LNCAP (cell line): ENCODE results near the gene PLD5.

Source experiments
- TF ChIP-seq, protein P1 (sequence below): fragments of 450-650 bp; IDR thresholded peaks from 2 replicates; pipeline ENCODE4 v1.5.1; 2017; ENCODE audit warnings: mild to moderate bottlenecking

Gene PLD5

GRCh38 chr1:242391896-242392295 is 132.6 kb downstream of the PLD5 start:
- TF ChIP-seq, protein P1, sequence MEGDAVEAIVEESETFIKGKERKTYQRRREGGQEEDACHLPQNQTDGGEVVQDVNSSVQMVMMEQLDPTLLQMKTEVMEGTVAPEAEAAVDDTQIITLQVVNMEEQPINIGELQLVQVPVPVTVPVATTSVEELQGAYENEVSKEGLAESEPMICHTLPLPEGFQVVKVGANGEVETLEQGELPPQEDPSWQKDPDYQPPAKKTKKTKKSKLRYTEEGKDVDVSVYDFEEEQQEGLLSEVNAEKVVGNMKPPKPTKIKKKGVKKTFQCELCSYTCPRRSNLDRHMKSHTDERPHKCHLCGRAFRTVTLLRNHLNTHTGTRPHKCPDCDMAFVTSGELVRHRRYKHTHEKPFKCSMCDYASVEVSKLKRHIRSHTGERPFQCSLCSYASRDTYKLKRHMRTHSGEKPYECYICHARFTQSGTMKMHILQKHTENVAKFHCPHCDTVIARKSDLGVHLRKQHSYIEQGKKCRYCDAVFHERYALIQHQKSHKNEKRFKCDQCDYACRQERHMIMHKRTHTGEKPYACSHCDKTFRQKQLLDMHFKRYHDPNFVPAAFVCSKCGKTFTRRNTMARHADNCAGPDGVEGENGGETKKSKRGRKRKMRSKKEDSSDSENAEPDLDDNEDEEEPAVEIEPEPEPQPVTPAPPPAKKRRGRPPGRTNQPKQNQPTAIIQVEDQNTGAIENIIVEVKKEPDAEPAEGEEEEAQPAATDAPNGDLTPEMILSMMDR: no peak

GRCh38 chr1:242349636-242350035 is 174.9 kb downstream of the PLD5 start:
- TF ChIP-seq, protein P1: no peak

- TF ChIP-seq, protein P1: no peak
Measured at GRCh38 chr1:242318140-242318539, 206.4 kb downstream of the PLD5 start.

DNA sequence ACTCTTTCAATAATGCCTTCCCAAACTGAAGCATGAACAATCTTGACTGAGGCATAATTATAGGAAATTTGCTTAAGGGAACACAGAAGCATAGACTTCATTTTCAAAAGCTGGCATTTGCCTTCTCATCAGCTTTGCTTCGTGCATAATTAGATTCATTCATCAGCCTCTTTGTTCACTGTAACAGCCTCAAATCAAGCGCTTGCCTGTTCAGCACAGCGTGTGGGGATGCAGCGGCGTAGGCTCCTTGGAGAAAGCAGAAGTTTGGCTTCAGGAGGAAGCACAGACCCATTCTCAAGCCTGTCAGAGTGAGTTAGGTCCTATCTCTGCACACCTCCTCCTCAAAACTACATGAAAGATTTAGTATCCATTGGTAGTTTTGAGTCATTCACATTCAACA is 279.2 kb downstream of the PLD5 start:
- TF ChIP-seq, protein P1: no peak

DNA sequence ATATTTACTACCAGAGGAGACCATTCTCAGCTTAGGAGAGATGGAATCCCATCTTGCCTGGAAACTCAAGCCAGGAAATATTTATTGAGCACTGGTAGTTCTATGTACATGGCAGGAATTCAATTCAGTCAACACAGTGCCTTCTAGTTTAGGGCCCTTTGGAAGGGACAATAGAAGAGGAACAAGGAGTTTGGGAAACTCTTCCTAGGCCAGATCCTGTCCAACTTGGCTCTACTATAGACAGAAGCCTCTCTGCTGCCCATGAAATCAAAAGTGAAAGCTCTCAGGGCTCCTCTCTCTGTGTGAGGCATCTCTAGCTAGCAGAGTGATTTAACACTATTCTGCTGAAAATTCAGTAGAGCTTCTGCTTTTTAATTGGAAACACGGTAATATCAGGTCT is 281.0 kb downstream of the PLD5 start:
- TF ChIP-seq, protein P1: no peak

DNA sequence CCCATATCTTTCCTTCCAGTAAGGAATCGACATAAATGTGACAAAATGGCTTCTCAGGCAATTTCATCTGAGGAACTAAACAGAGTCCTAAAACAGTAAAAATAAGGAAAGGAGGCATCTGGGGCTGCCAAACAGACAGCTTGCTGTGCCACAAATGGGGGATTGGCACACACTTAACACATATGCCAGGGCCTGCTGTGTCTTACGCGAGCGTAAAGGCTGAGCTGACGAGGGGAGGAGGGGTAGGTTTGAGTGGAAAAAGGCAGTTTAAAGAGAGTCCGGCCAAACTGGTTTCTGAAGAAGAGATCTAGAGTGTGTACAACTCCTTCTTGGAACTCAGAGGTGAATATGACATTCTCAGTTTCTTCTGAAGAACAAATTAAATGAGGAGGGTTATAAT is 281.5 kb downstream of the PLD5 start:
- TF ChIP-seq, protein P1: no peak

GRCh38 chr1:242241936-242242335 is 282.6 kb downstream of the PLD5 start:
- TF ChIP-seq, protein P1: no peak

GRCh38 chr1:242240691-242241090 is 283.8 kb downstream of the PLD5 start:
- TF ChIP-seq, protein P1: no peak
